HepG2 (cell line): ENCODE data around the gene HMBS. TPM values are rescaled to one million over a fixed set of nuclear protein-coding genes. Genes with fewer than 3 reads are reported as not detected.

Experiments used
- ATAC-seq: fragments of 200-7000 bp; cut with Tn5 transposase; 3 replicates; pipeline ENCODE4 v1.9.1; 2020; ENCODE audit warnings: mild to moderate bottlenecking, moderate library complexity
- BruUV-seq: library from RNA; stranded (reverse); fragments of 400-500 nt; replicated peaks from 2 replicates; lab custom pipeline; 2021; lab: Mats Ljungman, UMichigan
- CTCF ChIA-PET: fragments of 300-600 bp; formaldehyde crosslinking; extraction: SDS; loops from one replicate; lab custom pipeline; 2021; ENCODE audit warnings: low total read pairs, inconsistent platforms, low intra/inter-chr PET ratio; lab: Yijun Ruan, JAX
- POLR2A ChIA-PET: fragments of 350-600 bp; sonication (Branson Sonifier 250); formaldehyde crosslinking; loops from one replicate; lab custom pipeline; 2020; ENCODE audit warnings: antibody characterized with exemption, inconsistent platforms; lab: Yijun Ruan, JAX
- DNase-seq: peaks from one replicate; pipeline ENCODE4 v3.0.0-alpha.2; 2015; ENCODE audit warnings: low spot score
- FAIRE-seq: peaks from 3 replicates; lab custom pipeline; 2011; peaks lifted over from hg19 to GRCh38; lab: Jason Lieb, UNC
- H2AFZ ChIP-seq: one replicate; pipeline ENCODE4 v1.6.1; 2011; ENCODE audit warnings: low read length, inconsistent platforms
- H3K27ac ChIP-seq: fragments of 300-600 bp; 3 replicates; pipeline ENCODE4 v1.8.0; 2011; ENCODE audit warnings: mixed run types, mild to moderate bottlenecking, mixed read lengths, low read length, inconsistent platforms; ENCODE audit not compliant: insufficient read depth; ENCODE audit errors: extremely low read length
- H3K27me3 ChIP-seq, 2 experiments: fragments of 200-600 bp in 1 of 2; 2 replicates in 1 of 2; 3 replicates in 1 of 2; pipeline versions ENCODE4 v1.6.0 to v1.8.0; 2011; ENCODE audit warnings: low read length in 2 of 2, mild to moderate bottlenecking in 2 of 2, moderate library complexity in 2 of 2, inconsistent platforms in 1 of 2; ENCODE audit not compliant: insufficient read depth in 2 of 2, control insufficient read depth in 1 of 2
- H3K36me3 ChIP-seq, 2 experiments: fragments of 200-600 bp in 1 of 2; replicated peaks in 1 of 2; 2 replicates in 1 of 2; 3 replicates in 1 of 2; pipeline versions ENCODE4 v1.5.1 to v1.8.0; 2011; ENCODE audit warnings: low read length in 2 of 2, inconsistent platforms in 1 of 2; ENCODE audit not compliant: insufficient read depth in 2 of 2, control insufficient read depth in 1 of 2
- H3K4me1 ChIP-seq: 2 replicates; pipeline ENCODE4 v1.5.1; 2012; ENCODE audit warnings: low read length, inconsistent platforms; ENCODE audit not compliant: insufficient read depth
- H3K4me2 ChIP-seq: 2 replicates; pipeline ENCODE4 v1.6.0; 2011; ENCODE audit warnings: low read depth, low read length, inconsistent platforms
- H3K4me3 ChIP-seq, 3 experiments: fragments of 200-600 bp in 1 of 3; sonication (generic), shearing (Covaris generic) in 1 of 3; replicated peaks in 1 of 3; 2 replicates each; pipeline ENCODE4 v1.5.1; 2011 to 2016; ENCODE audit warnings: low read length in 3 of 3, inconsistent platforms in 2 of 3, low read depth in 2 of 3, mild to moderate bottlenecking in 2 of 3, control low read depth in 1 of 3, mixed read lengths in 1 of 3; ENCODE audit not compliant: insufficient read depth in 1 of 3
- H3K79me2 ChIP-seq: one replicate; pipeline ENCODE4 v1.6.1; 2011; ENCODE audit warnings: low read length, inconsistent platforms; ENCODE audit not compliant: insufficient read depth
- H3K9ac ChIP-seq: 2 replicates; pipeline ENCODE4 v1.6.0; 2011; ENCODE audit warnings: mild to moderate bottlenecking, low read depth, low read length, inconsistent platforms; ENCODE audit not compliant: insufficient read depth
- H3K9me3 ChIP-seq: 2 replicates; pipeline ENCODE4 v1.5.1; 2012; ENCODE audit warnings: mild to moderate bottlenecking, low read length
- H4K20me1 ChIP-seq: 2 replicates; pipeline ENCODE4 v1.6.0; 2011; ENCODE audit warnings: inconsistent platforms, mild to moderate bottlenecking, low read length, moderate library complexity; ENCODE audit not compliant: insufficient read depth
- ESRRA ChIP-seq: sonication (generic); formaldehyde crosslinking; IDR thresholded peaks from 2 replicates; pipeline ENCODE4 v1.5.1; 2020; ENCODE audit warnings: mild to moderate bottlenecking, low read depth, missing genetic modification reagents
- HNF4A ChIP-seq: sonication (generic); formaldehyde crosslinking; IDR thresholded peaks from 2 replicates; pipeline ENCODE4 v1.4.0; 2020; ENCODE audit warnings: missing genetic modification reagents
- LCORL ChIP-seq, 2 experiments: fragments of 450-650 bp in 1 of 2; sonication (generic) in 1 of 2; formaldehyde crosslinking in 1 of 2; IDR thresholded peaks; 2 replicates each; pipeline versions ENCODE4 v1.5.0 to v1.6.1; 2017 to 2020; ENCODE audit warnings: antibody characterized with exemption in 1 of 2, missing genetic modification reagents in 1 of 2
- MED8 ChIP-seq: sonication (generic); formaldehyde crosslinking; IDR thresholded peaks from 2 replicates; pipeline ENCODE4 v1.8.1; 2023; ENCODE audit warnings: mild to moderate bottlenecking, missing genetic modification reagents; ENCODE audit not compliant: insufficient replicate concordance
- NR2C2 ChIP-seq: sonication (generic); formaldehyde crosslinking; IDR thresholded peaks from 2 replicates; pipeline ENCODE4 v1.4.0; 2020; ENCODE audit warnings: missing genetic modification reagents, mild to moderate bottlenecking, moderate library complexity, borderline replicate concordance
- PHF20 ChIP-seq: sonication (generic); formaldehyde crosslinking; IDR thresholded peaks from 2 replicates; pipeline ENCODE4 v1.5.0; 2020; ENCODE audit warnings: mild to moderate bottlenecking, missing genetic modification reagents
- RAD51 ChIP-seq: fragments of 450-650 bp; IDR thresholded peaks from 2 replicates; pipeline ENCODE4 v1.6.1; 2016; ENCODE audit warnings: borderline replicate concordance
- REL ChIP-seq: sonication (generic); formaldehyde crosslinking; conservative IDR thresholded peaks from 2 replicates; pipeline ENCODE4 v1.8.0; 2022; ENCODE audit warnings: mild to moderate bottlenecking, missing genetic modification reagents, moderate library complexity
- SNRNP70 ChIP-seq: fragments of 200-400 bp; formaldehyde crosslinking; IDR thresholded peaks from 2 replicates; pipeline ENCODE4 v1.6.1; 2017; ENCODE audit warnings: mild to moderate bottlenecking, low read depth, low read length, moderate library complexity
- ZFP62 ChIP-seq: sonication (generic); formaldehyde crosslinking; IDR thresholded peaks from 2 replicates; pipeline ENCODE4 v1.4.0; 2020; ENCODE audit warnings: missing genetic modification reagents
- ZNF556 ChIP-seq: sonication (generic); formaldehyde crosslinking; IDR thresholded peaks from 2 replicates; pipeline ENCODE4 v1.4.0; 2020; ENCODE audit warnings: mild to moderate bottlenecking, missing genetic modification reagents, borderline replicate concordance
- ZNF558 ChIP-seq: sonication (generic); formaldehyde crosslinking; IDR thresholded peaks from 2 replicates; pipeline ENCODE4 v1.9.0; 2022; ENCODE audit warnings: mild to moderate bottlenecking, missing genetic modification reagents, borderline replicate concordance
- ZNF790 ChIP-seq: sonication (generic); formaldehyde crosslinking; IDR thresholded peaks from 2 replicates; pipeline ENCODE4 v1.8.0; 2022; ENCODE audit warnings: missing genetic modification reagents, mild to moderate bottlenecking, borderline replicate concordance
- WGBS: methylation state at CpG from one replicate; pipeline ENCODE4 v1.1.6; 2017; ENCODE audit warnings: low lambda C conversion rate; 5-methylcytosine and 5-hydroxymethylcytosine counted together
- in situ Hi-C: cut with HindIII; loops from 2 replicates; pipeline ENCODE4 v1.10.0; 2017; ENCODE audit warnings: low pct_unique_long_range_greater_than_20kb; ENCODE audit not compliant: extremely low pct_ligation_motif_present
- intact Hi-C: fragments of 100-400 bp; cut with micrococcal nuclease; formaldehyde crosslinking; loops from one replicate; pipeline ENCODE4 v1.10.0; 2022; ENCODE audit not compliant: unreplicated experiment
- polyA plus RNA-seq, 8 experiments: library from polyadenylated mRNA; depleted of rRNA in 3 of 8; stranded (reverse) in 7 of 8; unstranded in 1 of 8; fragments of >200 nt; fragmentation: Illumina TruSeq in 4 of 8; extraction: Trizol in 4 of 8; gene quantifications; 2 replicates each; pipeline versions ENCODE4 v1.2.1 to v1.2.3, GENCODE V29; 2011 to 2016; ENCODE audit warnings: low read depth in 4 of 8, missing spikeins in 1 of 8, mixed read lengths in 1 of 8; ENCODE audit not compliant: insufficient read depth in 1 of 8
- total RNA-seq, 5 experiments: library from RNA; depleted of rRNA; stranded (reverse); fragments of >200 nt; fragmentation: Illumina TruSeq; extraction: Trizol; gene quantifications; 2 replicates each; pipeline ENCODE4 v1.2.3, GENCODE V29; 2016; ENCODE audit warnings: low read depth in 1 of 5
- TF ChIP-seq, protein P1 (sequence below): sonication (generic); formaldehyde crosslinking; IDR thresholded peaks from 2 replicates; pipeline ENCODE4 v1.5.1; 2020; ENCODE audit warnings: missing genetic modification reagents, mild to moderate bottlenecking, borderline replicate concordance

Gene HMBS
- total and polyA plus RNA-seq, 2 of the 13 experiments (the other 11 are each of a cell fraction or from before 2014, with no cell fraction given) = 9.4 to 46.9 TPM

DNA sequence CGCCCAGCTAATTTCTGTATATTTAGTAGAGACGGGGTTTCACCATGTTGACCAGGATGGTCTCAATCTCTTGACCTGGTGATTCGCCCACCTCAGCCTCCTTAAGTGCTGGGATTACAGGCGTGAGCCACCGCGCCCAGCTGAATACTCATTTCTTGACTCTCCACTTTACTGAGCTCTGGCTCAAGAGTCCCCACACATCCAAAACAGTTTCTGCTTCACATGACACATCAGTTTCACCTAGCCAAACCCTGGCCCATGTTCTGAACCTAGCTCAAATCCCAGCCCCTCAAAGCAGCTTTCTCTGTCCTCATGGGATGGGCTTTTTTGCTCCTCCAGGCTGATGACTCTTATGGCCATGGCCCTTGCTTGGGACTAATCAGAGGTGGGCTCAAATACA lies 37.5 kb upstream of the HMBS start (continued):
- TF ChIP-seq RAD51 (no peak), ESRRA (CRISPR knock-in tag) (no peak), MED8 (CRISPR knock-in tag) (no peak)

DNA sequence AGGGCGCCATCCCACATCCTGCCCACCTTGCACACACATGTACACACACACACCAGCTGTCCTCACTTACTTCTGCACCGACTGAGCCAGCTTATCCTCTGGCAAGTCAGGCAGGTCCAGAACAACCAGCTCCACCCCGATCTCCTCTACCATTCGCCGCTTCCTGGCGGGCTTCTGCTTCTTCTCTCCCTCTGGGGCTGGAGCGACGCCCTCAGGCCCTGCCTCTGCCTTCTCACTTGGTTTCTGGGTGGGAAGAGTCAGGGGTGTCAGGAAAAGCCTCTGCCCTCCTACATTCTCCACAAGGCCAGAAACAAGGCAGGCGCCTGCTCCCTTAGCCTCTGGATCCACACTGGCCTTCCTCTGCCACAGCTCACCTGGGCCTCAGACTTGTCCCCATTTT lies 36.0 kb upstream of the HMBS start:
- BruUV-seq = no TSS peak
- Histone ChIP-seq H3K4me2 (no peak overlapping the region), H3K36me3 (peaks cover 51 to 69% of the 10 kb centered on the region in 2 experiments), H3K27me3 (no peaks in the 10 kb centered on the region; a peak in 1 of 5 replicates), H4K20me1 (peaks cover 3% of the 10 kb centered on the region; the same call in 1 of the 2 replicates), H3K4me1 (no peaks in the 10 kb centered on the region), H3K9ac (no peak overlapping the region), H3K9me3 (no peaks in the 10 kb centered on the region), H3K27ac (no peak overlapping the region), H2AFZ (no peak overlapping the region), H3K79me2 (no peaks in the 10 kb centered on the region), H3K4me3 (no peak overlapping the region)
- CTCF ChIA-PET = no interaction called here
- POLR2A ChIA-PET = interaction anchor here (1.1 to 1.4 kb wide), 3 partner anchors 15 to 30 kb away, joined by 3 to 4 read pairs (median 3); partner anchors contain the start of genes TRAPPC4 and VPS11
- 90% methylated on average over 9 of the region's 9 CpGs for WGBS
- ATAC-seq (no peak), DNase-seq (no peak), FAIRE-seq (no peak)
- intact Hi-C loops (no loop called here), in situ Hi-C loops (no loop called here)
- TF ChIP-seq REL (CRISPR knock-in tag) = no peak
- TF ChIP-seq HNF4A (CRISPR knock-in tag) = no peak
- no peak for TF ChIP-seq ZNF790
- TF ChIP-seq ZFP62 (CRISPR knock-in tag) = no peak
- TF ChIP-seq NR2C2 (CRISPR knock-in tag) = no peak
- TF ChIP-seq SNRNP70 = no peak
- no peak for TF ChIP-seq ZNF556 (CRISPR knock-in tag)
- TF ChIP-seq PHF20 (CRISPR knock-in tag) = no peak
- TF ChIP-seq, protein P1, sequence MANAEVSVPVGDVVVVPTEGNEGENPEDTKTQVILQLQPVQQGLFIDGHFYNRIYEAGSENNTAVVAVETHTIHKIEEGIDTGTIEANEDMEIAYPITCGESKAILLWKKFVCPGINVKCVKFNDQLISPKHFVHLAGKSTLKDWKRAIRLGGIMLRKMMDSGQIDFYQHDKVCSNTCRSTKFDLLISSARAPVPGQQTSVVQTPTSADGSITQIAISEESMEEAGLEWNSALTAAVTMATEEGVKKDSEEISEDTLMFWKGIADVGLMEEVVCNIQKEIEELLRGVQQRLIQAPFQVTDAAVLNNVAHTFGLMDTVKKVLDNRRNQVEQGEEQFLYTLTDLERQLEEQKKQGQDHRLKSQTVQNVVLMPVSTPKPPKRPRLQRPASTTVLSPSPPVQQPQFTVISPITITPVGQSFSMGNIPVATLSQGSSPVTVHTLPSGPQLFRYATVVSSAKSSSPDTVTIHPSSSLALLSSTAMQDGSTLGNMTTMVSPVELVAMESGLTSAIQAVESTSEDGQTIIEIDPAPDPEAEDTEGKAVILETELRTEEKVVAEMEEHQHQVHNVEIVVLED (CRISPR knock-in tag) = no peak
- TF ChIP-seq LCORL (IDR thresholded peaks at IDR 0.05) = no peak
- TF ChIP-seq LCORL (CRISPR knock-in tag; IDR thresholded peaks at IDR 0.05) = no peak
- no peak for TF ChIP-seq ZNF558 (CRISPR knock-in tag)
